Effector CD8-positive, alpha-beta T cell (primary cell): Measurements from ENCODE around the gene NEGR1.

Experiments
- DNase-seq: peaks from one replicate; lab custom pipeline; 2025; lab: John Stamatoyannopoulos, UW

The NEGR1 gene

DNA sequence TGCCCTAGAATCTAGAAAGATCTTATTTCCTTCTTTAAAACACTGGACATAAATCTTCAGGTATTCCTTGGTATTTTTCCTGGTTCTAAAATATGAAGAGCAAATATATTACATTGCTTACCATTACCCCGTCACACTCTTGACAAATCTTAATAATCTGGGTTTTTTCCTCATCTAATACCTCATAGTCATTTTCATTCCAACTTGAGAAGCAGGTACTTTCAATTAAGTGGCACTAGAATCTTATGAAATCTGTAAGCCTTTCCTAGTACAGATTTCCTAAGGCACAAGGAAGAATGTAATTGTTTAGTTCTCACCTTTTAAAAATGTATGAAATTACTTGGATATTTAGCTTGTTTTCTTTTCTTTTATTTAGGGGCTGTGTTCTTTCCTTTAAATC, 720.0 kb downstream of the NEGR1 start:
- no peak for DNase-seq

DNA sequence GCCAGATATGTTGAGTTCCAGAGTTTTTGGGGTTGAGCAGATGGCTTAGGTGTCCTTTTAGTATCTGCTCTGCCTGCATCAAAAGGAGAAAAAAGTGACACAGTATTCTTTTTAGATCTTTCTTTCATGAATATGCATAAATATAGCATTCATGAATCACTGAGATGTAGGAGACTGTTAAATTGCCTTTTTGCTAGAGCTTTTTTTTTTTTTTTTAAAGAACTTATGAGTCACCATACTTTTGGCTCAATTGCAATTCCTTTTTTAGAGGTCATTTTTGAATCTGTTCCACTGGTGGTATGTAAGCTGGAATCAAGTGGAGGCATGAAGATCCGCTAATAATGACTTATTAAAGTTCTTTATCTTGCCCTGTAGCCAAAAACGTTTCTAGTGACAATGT, 720.6 kb downstream of the NEGR1 start:
- DNase-seq, result no peak

DNA sequence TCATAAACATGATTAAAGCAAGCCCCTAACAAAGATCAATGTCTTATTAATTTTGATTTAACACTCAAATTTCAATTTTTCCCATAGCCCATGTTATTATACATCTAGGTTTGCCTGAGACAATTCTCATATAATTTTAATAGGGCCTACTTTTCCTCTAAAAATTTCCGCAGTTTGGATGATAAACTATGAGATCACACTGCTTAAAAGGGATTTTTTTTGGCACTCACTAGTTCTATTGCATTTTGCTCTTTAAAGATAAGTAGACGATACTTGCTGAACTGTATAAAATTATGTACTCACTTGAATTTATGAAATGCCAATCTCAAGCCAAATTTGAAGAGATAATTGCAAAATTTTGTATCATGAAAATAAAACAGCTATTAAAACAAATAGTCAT, 721.1 kb downstream of the NEGR1 start:
- DNase-seq, result no peak

DNA sequence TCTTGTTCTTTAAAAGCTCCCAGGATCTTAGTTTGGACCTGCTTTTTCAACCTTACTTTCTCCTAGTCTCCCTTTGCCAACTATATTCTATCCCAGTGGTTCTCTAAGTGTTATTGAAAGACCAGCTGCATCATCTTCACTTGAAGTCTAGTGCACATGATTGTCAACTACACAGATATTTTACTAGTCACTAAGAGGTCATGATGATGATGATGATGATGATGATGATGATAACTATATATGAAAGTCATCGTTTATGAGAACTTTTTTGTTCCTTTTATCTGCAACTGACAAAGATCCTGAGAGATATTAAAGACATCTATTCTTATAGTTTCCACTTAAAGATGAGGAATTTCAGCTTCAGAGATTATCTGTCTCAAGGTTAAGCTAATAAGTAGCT, 722.5 kb downstream of the NEGR1 start:
- DNase-seq, result no peak

DNA sequence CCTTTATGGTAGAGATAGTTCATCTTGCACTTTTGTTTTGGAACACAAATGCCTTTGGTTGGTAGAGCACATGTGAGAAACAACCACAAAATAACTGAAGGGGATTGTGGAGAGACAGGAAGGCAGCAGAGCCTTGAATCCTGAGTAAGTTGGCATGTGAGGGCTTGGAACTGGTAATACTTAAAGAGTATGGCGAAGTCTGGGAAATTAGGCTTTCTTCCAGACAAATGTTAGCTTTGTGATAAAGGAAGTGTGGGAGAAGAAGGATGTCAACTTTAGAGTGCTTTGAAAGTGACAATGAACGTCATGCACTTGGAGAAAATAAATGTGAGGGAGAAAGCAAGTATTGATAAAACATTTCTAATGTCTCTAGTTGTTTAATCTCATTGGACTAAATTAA, 725.2 kb downstream of the NEGR1 start:
- DNase-seq, result no peak

DNA sequence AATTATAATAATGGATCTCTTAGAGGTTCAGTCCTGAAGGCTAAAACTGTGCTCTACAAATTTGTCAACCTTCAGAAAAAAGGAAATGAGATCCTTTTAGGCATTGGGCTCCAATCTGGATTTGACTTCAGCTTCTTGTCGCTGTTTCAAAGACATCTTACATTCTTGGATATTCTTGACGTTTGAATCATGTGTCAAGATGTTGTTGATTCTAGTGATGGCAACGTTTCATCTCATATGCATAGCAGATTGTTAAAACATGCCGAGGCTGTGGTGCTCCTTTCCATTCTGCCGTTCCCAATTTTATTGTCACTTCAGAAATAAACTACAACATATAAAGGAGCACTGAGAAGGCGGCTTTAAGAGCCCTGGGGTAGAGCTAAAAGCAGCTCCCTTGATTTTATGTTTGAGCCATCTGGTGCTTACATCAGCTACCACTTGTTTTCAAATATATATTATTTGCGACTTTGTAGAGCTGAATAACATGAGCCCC, 733.9 kb downstream of the NEGR1 start:
- no peak for DNase-seq

DNA sequence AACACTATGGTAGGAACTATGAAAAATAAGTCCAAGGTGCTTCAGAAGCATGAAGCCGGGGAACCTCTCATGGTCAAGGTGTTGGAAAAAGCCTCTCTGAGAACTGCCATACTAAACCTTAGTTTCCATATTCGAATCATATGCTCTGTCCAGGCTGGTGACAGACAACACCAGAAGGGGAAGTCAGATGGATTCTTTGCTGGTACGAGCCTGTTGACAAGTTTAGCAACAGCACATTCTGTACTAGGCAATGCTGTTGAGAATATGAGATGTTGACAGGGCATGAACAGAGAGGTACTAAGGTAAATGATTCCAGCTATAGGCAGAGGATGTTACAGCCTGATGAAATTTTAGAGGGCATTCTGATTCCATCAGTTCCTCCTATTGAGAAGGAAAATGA, 740.2 kb downstream of the NEGR1 start:
- no peak for DNase-seq

DNA sequence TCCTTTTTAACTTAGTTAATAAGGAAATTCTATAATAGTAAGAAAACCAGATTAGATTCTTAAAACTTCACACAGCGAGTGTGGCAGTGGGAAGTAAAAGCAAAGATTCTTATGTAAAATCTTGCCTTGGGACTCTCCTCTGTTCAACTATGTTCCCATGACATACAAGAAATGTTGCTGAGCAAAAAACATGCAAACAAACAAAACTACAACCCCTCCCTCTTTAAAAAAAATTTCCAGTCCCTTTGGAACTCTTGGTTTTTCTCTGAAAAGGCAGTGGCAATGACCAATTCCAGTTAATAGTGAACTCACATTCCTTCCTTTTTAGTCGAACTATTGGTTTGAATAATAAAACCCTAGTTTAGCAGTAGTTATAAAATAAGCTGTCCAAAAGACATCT, 748.4 kb downstream of the NEGR1 start:
- DNase-seq, result no peak

DNA sequence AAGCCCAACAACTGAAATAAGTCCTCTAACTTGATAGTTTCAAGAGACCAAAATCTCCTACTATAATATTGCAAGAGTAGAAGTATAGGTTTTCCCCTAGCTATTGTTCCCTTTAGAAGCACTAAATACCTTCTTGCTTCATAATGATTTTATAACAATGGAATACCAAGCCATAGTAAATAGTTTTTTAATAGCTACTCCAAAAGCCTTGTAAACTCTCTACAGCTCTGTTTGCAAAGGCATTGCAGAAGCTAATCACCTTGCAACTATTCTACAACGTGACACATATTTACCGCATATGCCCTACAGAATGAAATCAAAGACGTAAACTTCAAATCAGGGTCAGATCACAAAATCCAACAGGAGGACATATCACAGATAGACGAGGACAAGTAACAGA, 750.0 kb downstream of the NEGR1 start:
- no peak for DNase-seq

DNA sequence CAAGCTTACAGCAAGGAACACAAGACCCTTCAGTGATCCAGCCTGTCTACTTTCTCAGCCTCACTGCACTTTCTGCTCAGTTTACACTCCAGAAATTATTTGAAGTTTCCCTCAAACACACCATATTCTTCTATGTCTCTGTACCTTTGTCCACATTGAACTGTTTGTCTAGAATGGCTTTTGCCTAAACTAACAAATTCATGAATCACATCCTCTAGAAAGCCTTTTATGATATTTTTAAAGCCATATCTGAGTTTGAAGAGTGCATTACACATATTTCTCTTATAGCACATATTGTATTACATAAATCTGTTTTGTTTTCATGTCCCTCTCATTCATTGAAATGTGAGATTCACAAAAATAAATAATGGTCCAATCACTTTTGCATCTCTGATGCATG, 755.5 kb downstream of the NEGR1 start:
- no peak for DNase-seq

DNA sequence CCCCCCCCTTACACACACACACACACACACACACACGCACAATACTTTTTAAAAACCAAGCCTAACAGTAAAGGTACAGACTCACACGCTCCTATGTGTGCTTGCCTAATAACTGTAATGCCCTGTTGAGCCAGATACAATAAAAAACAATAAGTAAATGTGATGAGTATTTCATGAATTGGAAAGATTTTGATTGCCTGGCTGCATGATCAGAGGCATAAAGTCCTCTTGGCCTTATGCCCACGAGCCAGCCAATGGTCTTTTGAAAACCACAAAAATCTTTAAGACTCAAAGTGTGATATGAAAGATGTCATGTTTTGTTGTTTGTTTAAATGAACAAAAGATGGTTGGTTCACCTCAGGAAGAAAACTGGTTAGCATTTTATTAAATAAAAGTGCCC, 759.6 kb downstream of the NEGR1 start:
- DNase-seq, result no peak

DNA sequence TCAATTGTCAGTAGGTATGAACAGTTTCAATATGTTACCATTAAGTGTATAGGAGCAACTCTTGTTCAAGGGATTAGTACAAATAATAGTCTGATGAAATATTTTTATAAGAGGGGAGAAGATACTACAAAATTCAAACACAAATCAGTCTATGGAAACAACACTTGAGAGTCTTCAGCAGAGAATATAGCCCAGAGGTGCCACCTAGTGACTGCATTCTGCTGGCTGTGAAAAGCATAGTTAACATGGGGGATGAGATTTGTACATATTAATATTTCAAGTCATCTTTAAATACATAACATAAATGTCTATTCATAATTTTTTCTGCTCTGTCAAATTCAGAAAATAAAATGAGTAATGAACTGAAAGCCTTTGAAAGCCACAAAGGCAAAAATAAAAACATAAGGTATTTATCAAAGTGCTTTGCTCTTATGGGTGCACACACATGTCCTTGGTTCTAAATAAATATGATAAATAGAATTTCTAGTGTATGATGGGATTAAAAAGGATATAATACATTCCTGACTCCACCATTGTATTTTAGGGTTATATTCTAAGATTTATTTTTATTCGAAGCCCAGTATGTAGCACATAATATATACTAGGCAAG, 760.6 kb downstream of the NEGR1 start:
- DNase-seq, result no peak

DNA sequence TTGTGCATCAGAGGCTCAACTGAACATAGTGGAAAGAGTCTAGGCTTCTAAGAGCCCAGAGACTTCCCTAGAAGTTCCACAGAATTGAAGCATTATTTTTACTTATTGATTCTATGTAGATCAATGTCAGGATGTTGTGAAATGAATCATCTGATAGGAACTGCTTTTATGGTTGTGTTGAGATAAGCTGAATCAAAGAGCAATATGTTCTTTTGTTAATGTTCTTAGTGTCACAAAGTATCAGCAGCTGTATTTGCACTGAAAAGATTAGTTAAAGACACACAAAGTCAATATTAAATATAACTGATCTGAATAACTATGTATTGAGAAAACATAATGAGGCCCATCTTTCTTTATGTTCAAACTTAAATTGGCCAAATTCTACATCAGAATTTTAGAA, 770.8 kb downstream of the NEGR1 start:
- no peak for DNase-seq

DNA sequence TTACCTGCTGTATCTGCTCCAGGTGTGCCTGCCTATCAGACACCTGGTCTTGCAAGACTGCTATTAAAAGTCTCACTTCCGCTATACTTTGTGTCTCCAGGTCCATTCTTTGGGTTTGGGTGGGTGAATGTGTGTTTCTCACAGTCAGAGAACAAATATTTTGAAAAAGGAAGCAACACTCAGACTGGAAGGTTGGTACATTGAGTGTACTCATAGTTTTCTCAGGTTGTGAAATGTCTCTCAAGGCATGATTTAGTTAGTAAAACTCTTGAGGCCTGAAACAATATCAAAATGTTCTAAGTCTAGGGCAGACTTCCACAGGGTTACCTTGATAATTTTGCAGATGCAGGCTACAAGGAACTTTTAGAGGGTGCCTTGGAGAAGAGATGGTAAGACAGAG, 771.6 kb downstream of the NEGR1 start:
- no peak for DNase-seq

DNA sequence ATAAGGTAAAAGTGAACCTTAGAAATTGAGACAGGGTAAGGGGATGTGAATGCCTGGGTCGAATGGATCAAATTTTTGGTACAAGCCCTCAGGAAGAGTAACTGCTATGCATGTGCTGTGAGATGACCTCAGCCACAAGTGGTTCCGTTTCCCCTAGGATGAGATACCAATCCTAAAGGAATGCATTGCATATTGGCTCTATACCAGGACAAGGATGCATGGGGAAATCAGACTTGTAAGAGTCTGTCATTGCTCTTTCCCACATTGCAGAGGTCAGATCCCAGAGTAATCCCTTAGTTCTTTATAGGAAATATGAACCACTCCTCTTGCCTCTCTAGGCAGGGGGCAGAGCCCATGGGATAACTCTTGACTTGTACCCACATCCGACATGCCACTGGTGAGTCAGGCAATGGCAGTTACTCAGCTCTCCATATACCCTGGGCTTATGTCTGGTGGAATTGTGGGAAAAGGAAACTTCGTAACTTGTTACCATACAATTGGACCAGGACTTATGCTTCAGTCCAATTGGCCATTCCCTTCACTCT, 773.2 kb downstream of the NEGR1 start:
- DNase-seq, result no peak

DNA sequence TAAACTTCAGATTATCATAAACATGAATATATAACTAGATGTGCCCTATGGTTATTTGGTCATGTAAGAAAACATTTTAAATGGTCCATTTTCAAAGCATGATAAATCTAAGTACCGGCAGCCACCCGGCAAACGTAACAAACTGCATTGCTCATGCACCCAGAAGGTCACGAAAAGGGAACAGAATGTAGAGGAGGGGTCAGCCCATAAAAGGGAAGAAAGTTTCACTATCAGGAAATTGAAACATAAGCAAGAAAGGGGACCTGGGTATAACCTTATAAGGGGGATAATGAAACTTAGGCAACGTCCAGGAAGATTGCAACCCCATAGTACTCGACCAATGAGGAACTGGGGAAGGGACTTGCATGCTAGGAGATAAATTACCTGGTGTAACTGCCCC, 780.3 kb downstream of the NEGR1 start:
- DNase-seq, result no peak

DNA sequence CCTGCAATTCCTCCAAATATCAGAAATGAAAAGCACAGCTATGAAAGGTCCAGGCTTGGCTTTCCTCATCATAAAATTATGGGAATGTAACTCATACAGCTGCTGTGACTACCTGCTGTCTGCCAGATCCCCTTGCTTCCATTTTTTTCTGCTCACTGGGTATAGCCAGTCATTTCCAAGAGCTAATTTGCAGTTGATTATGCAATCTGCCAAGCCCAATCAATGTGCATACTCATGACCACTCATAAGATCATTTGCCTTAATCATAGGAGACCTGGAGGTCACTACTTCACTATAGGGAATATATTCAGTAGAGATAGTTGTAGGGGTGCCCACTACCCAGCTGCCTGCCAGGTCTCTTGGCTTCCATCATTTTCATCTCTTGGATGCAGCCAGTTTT, 783.8 kb downstream of the NEGR1 start:
- DNase-seq, result no peak

DNA sequence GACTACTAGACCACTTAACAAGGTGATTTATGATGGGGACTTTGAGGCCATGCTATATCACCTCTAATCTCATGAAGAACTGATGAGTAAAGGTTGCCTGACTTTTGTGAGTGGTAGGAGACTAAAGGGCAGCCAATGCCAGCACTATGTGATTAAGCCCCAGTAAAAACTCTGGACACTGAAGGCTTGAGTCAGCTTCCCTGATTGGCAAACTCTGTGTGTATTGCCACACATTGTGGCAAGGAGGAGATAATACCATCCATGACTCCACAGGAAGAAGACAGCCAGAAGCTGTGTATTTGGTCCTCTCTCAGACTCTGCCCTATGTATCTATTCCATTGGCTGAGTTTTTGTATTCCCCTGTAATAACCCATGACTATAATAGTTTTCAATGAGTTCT, 788.2 kb downstream of the NEGR1 start:
- no peak for DNase-seq

DNA sequence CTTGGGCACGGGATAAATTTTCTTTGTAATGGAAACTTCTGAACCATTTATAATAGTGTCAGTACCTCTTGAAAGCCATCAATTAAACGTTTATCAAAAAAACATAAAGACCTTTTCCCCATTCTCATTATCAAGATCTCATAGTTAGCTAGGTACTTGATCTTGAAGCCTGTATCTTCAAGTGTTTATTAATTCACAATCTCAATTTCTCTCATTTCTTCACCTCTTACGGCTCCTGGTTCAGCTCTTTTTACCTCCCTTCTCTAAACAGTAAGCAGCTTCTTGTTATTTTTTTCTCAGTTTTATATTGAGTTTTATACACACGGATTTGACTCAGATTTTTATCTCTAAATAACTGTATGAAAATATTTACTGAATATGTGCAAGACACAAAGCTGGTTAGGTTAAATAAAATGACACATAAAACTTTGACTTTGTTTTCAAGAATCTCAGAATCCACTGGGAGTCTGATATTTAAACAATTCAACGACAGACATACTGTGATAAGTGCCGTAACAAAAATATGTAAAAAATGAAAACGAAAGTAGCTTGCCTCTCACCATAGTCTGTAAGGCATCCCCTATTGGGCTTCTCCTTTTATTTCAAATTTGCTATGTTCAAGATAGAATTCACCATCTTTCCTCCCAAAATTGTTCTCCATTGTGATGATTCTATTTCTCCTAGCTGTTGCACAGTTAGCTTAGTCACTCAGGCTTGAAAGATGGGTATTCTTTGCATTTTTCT, 789.9 kb downstream of the NEGR1 start:
- no peak for DNase-seq

DNA sequence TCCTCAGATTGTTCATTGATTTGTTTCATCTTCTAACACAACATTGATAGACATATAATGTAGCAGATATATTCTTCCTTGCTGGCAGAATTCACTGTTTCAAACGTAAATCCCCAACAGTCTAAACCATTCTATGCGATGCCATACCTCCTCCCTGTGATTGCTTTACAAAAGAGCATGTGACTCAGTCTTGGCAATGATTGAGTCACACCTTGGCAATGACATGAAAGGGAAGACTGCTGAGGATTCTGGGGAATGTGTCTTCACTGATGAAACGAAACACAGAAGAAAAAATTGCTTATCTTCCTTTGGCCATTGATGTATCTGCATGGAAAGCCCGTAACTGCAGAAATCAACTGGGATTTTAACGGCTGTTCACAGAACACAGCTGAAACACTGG, 791.9 kb downstream of the NEGR1 start:
- no peak for DNase-seq

DNA sequence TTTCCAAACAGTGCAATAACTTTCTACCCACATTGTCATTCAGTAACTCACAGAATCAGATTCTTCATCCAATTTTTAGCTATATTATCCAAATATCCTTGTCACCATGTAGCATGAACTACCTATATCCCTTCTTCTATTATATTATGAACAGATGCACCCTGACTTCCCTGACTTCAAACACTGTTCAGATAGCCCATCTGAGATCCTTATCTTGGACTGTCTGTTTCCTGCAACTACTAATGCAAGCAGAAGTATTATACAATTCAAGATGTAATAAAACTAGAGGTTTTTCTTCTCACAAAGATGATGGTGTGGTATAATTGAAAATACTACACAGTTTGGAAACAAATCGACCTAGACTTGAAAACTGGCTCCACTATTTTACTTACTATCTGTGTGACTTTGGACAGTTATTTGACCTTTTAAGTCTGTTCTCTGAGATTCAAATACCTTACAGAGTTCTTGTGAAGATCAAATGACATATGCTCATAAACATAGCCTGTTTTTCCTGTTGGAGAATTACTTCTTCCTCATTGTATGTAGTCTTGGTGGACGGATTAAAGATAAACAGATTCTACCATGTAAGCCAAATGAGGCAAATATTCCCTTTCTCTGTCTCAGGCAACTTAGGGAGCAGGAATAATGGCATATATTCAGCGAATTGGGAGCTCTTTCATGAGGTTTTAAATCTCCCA, 793.6 kb downstream of the NEGR1 start:
- DNase-seq, result no peak

DNA sequence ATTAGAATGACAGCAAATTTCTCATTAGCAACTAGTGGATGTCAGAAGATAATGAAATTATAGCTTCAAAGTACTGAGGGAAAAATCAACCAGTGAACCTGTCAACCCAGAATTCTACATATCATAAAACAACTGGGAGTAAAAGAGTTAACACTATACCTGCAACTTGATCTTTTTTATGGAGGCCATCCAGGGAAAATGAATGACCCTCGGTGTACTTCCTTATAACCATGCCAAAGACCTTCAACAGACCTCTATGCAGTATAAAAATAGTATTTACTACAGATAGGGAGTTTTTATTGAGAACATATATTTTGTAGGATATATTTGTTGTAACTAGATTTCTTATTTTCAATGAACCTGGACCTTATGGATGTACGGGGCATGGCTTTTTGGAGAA, 809.0 kb downstream of the NEGR1 start:
- DNase-seq, result no peak

DNA sequence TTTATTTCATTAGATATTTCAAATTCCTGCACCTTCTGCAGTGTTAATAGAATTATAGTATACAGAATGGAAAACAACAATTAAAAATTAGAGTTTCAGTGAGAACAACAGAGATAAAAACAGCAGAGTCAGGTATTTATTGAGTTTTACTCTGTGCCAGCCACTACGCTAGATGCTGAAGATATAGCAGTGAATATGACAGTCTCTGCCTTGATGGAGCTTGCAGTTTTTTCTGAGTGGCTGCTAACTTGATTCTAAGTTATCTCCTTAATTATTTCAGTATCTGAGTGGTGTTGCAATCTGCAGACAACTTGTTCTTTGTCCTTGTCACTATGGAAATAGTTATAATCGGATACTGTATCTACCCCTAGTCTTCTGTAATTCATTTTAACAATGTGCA, 817.2 kb downstream of the NEGR1 start:
- no peak for DNase-seq
